GM10847 (cell line): ENCODE measurements around the gene MMP21.

ENCODE experiments used
- POLR2A ChIP-seq: IDR thresholded peaks from 2 replicates; pipeline ENCODE4 v1.6.1; 2011; ENCODE audit not compliant: insufficient read length; ENCODE audit errors: extremely low read depth

MMP21 gene

DNA sequence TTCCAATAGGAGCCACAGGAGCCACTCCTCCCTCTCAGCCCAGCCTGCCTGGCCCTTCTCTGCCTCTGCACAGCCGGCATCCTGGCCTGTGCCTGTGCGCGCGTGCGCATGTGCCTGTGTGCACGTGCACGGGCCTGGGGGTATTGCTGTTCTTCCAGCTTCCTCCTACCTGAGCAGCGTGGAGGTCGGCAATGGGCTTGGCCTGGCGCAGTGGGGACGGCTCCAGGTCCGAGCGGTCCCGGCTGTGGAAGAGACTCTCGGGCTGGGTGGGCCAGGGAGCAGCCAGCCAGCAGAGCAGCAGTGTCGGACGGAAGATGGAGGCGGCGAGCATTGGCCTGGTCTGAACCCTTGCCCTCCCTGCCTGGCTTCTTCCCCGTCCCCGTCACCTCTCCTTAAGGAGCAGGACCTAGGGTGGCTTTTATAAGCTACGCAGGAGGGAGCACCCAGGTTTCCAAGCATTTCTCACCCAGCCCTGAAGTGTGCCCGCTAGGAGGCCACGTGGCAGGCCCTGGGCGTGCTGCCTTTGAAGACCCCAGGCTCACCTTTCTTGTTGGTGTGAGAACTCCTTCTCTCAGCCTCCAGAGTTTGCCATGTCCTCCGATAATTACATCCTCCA is at the start of gene MMP21:
MMP21 (minus strand) TSS at position 331 of the 616 bp plus-strand sequence; CDS start at position 331, 0 bp downstream.
- TF ChIP-seq POLR2A = no peak

DNA sequence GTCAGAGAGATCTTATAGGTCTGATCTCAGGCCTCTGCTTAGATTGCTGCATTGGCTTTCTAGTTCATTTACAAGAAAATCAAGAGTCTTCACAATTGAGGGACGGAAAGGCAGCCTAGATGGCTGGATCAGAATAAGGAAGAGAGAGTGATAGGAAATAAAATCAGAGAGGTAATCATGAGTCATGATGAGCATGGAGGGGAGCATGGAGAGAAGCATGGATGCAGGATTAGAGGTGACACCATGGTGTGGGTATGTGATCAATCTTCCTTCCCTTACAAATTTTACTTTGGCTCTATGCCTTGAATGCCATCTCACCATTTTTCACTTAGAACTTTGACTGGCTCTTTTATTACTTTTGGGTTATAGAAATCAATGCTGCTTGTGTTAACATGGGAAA is 49.1 kb upstream of the MMP21 start:
- no peak for TF ChIP-seq POLR2A

DNA sequence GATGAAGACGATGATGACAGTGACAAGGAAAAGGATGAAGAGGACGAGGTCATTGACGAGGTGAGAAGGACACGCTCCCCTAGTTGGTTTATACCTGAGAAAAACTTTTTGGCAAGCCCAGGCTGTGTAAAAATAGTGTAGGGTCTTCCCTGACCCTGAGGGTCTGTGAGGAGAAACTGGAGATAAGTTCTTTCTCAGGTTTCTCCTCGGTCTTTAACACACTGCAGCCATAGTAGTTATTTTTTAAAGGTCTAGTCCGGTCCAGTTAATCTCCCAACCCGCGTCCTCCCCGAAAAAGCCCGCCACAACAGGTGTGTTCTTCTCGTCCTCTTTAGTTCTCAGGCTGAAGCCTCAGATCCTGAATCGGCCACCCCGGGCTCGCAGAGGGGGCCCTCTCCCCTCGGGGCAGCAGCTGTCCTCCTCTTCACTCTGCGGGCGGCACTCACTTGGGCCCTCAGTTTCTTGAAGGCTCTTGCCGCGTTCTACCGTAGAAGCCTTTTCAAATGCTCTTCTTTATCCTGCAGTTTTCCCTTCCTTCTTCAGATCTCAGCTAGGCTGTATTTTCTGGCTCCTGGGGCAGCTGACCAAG is 48.1 kb upstream of the MMP21 start:
- TF ChIP-seq POLR2A = no peak

- peak; percentile 64 for TF ChIP-seq POLR2A
These were observed 47.4 kb upstream of the MMP21 start, which contains the start of the genes BCCIP and UROS for GRCh38 chr10:125822878-125823662. TSS of gene BCCIP (plus strand) at chr10:125823546. CDS start at chr10:125823558, 12 bp downstream. TSS of gene UROS (minus strand) at chr10:125823258. CDS start at chr10:125816499, 6,759 bp downstream.

- TF ChIP-seq POLR2A = no peak
These were observed 45.1 kb upstream of the MMP21 start for GRCh38 chr10:125820701-125821100.

GRCh38 chr10:125817337-125817946 is 41.8 kb upstream of the MMP21 start:
- TF ChIP-seq POLR2A = no peak

GRCh38 chr10:125816548-125816947 is 40.9 kb upstream of the MMP21 start:
- TF ChIP-seq POLR2A = no peak

GRCh38 chr10:125815764-125816163 is 40.1 kb upstream of the MMP21 start:
- no peak for TF ChIP-seq POLR2A

- TF ChIP-seq POLR2A = no peak
These were observed 36.6 kb upstream of the MMP21 start for GRCh38 chr10:125812128-125812750.

DNA sequence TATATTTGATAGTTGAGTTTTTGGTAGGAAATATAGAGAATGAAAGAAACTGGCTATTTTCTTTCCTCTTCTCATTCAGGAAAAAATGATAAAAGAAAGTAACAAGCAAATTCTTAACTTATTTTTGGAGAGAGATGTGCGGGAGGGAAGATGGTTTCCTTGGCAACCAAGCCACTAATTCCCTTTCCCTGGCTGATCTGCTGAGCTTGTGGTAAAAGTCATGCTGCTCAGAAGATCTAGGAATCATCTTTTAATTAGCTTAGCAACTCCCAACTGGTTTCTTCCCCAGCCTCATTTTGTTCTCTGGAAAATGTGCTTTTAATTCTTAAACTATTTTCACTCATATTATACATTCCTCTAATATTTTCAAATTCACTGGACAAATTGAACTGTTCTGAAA is 35.6 kb upstream of the MMP21 start:
- no peak for TF ChIP-seq POLR2A

GRCh38 chr10:125808047-125808446 is 32.4 kb upstream of the MMP21 start:
- no peak for TF ChIP-seq POLR2A

- TF ChIP-seq POLR2A = no peak
These were observed 27.1 kb upstream of the MMP21 start for GRCh38 chr10:125802739-125803138.

- TF ChIP-seq POLR2A = no peak
These were observed 26.5 kb upstream of the MMP21 start for GRCh38 chr10:125802131-125802530.

DNA sequence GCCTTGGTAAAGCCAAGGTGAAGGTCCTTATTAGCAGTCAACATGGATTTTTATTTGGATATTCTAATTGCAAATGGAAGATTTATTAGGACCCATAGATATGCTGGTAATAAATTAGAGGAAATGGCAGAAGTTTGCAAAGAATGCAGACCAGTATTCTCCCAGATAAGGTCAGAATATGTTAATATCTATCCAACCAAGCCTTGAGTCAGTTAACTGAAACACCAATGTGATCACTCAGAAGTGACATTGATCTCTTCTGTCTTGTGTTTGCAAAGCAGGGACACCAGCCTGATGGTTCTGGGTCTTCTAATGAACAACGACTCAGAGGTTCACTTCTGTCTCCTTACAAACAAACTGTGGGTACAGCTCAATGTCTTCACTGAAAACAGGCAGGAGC is 26.0 kb upstream of the MMP21 start:
- no peak for TF ChIP-seq POLR2A

GRCh38 chr10:125799451-125800182 is 24.0 kb upstream of the MMP21 start:
- TF ChIP-seq POLR2A = no peak
